Keratinocyte (primary cell): ENCODE data around the gene CAPN7. TPM values are rescaled to one million over a fixed set of nuclear protein-coding genes. Genes with fewer than 3 reads are reported as not detected.

Source experiments
- DNase-seq: peaks from one replicate; pipeline ENCODE4 v3.0.0-alpha.2; 2011; ENCODE audit warnings: low read depth, missing footprints, low spot score
- FAIRE-seq: peaks from 2 replicates; lab custom pipeline; 2011; peaks lifted over from hg19 to GRCh38; lab: Jason Lieb, UNC
- H2AFZ ChIP-seq: 2 replicates; pipeline ENCODE4 v1.6.0; 2012; ENCODE audit warnings: low read length, control low read depth, inconsistent platforms; ENCODE audit not compliant: control insufficient read depth
- H3K27ac ChIP-seq: 2 replicates; pipeline ENCODE4 v1.5.1; 2011; ENCODE audit warnings: low read length; ENCODE audit not compliant: control insufficient read depth, insufficient read depth
- H3K27me3 ChIP-seq: 3 replicates; pipeline ENCODE4 v1.6.0; 2011; ENCODE audit warnings: low read length; ENCODE audit not compliant: control insufficient read depth, insufficient read depth; ENCODE audit errors: extremely low read depth
- H3K36me3 ChIP-seq, 2 experiments: 2 replicates in 1 of 2; 3 replicates in 1 of 2; pipeline ENCODE4 v1.5.1; 2011; ENCODE audit warnings: low read length in 2 of 2, mild to moderate bottlenecking in 1 of 2; ENCODE audit not compliant: control insufficient read depth in 2 of 2, insufficient read depth in 2 of 2; ENCODE audit errors: extremely low read depth in 1 of 2
- H3K4me1 ChIP-seq: 3 replicates; pipeline ENCODE4 v1.5.1; 2011; ENCODE audit warnings: low read length; ENCODE audit not compliant: control insufficient read depth, insufficient read depth; ENCODE audit errors: extremely low read depth
- H3K4me2 ChIP-seq: 3 replicates; pipeline ENCODE4 v1.6.0; 2011; ENCODE audit warnings: low read depth, low read length; ENCODE audit not compliant: control insufficient read depth, insufficient read depth; ENCODE audit errors: extremely low read depth
- H3K4me3 ChIP-seq, 3 experiments: fragments of 200-600 bp in 1 of 3; sonication (generic) in 1 of 3; 2 replicates in 2 of 3; 3 replicates in 1 of 3; pipeline ENCODE4 v1.5.1; 2011 to 2016; ENCODE audit warnings: low read length in 3 of 3, mild to moderate bottlenecking in 3 of 3, control low read depth in 2 of 3, inconsistent platforms in 1 of 3, low read depth in 1 of 3, mixed read lengths in 1 of 3, mixed run types in 1 of 3, moderate library complexity in 1 of 3; ENCODE audit not compliant: control insufficient read depth in 2 of 3, insufficient read depth in 2 of 3; ENCODE audit errors: extremely low read depth in 1 of 3
- H3K79me2 ChIP-seq: 2 replicates; pipeline ENCODE4 v1.6.0; 2012; ENCODE audit warnings: low read length; ENCODE audit not compliant: control insufficient read depth, insufficient read depth
- H3K9ac ChIP-seq: 3 replicates; pipeline ENCODE4 v1.6.0; 2011; ENCODE audit warnings: low read length; ENCODE audit not compliant: control insufficient read depth, insufficient read depth; ENCODE audit errors: extremely low read depth
- H3K9me1 ChIP-seq: 3 replicates; pipeline ENCODE4 v1.6.0; 2011; ENCODE audit warnings: low read length; ENCODE audit not compliant: control insufficient read depth, insufficient read depth; ENCODE audit errors: extremely low read depth
- H3K9me3 ChIP-seq: 2 replicates; pipeline ENCODE4 v1.5.1; 2012; ENCODE audit warnings: low read depth, low read length; ENCODE audit not compliant: control insufficient read depth
- H4K20me1 ChIP-seq: 3 replicates; pipeline ENCODE4 v1.6.0; 2011; ENCODE audit warnings: low read length; ENCODE audit not compliant: control insufficient read depth, insufficient read depth; ENCODE audit errors: extremely low read depth
- EZH2 ChIP-seq: IDR thresholded peaks from one replicate; pipeline ENCODE4 v1.6.1; 2012; ENCODE audit warnings: inconsistent platforms, mild to moderate bottlenecking, low read length, moderate library complexity
- dilution Hi-C: fragments of 300-500 bp; cut with MboI; formaldehyde crosslinking; loops from one replicate; pipeline ENCODE4 v1.7.0; 2020; ENCODE audit warnings: low sequenced_read_pairs; ENCODE audit not compliant: extremely low pct_ligation_motif_present
- polyA plus RNA-seq, 5 experiments: library from polyadenylated mRNA; depleted of rRNA in 3 of 5; stranded (reverse) in 3 of 5; stranded (forward) in 1 of 5; unstranded in 1 of 5; fragments of >200 nt; gene quantifications; 1 replicate in 1 of 5; 2 replicates in 3 of 5; 3 replicates in 1 of 5; pipeline versions ENCODE4 v1.2.1 to v1.2.3, GENCODE V29; 2011 to 2012; ENCODE audit warnings: missing spikeins in 2 of 5, low read depth in 1 of 5, low replicate concordance in 1 of 5
- TF ChIP-seq, protein P1 (sequence below), 3 experiments: IDR thresholded peaks in 1 of 3; conservative IDR thresholded peaks in 1 of 3; optimal IDR thresholded peaks in 1 of 3; 2 replicates in 2 of 3; 3 replicates in 1 of 3; pipeline versions ENCODE3 to v1.5.1; 2011; ENCODE audit warnings: low read length in 3 of 3, mild to moderate bottlenecking in 3 of 3, moderate library complexity in 2 of 3, control low read depth in 1 of 3, inconsistent platforms in 1 of 3; ENCODE audit not compliant: insufficient read depth in 2 of 3; ENCODE audit errors: extremely low read depth in 1 of 3

Gene CAPN7
- polyA plus RNA-seq, 1 donor (not counting 4 experiments of a cell fraction or from before 2014, with no cell fraction given): 29.3 TPM

DNA sequence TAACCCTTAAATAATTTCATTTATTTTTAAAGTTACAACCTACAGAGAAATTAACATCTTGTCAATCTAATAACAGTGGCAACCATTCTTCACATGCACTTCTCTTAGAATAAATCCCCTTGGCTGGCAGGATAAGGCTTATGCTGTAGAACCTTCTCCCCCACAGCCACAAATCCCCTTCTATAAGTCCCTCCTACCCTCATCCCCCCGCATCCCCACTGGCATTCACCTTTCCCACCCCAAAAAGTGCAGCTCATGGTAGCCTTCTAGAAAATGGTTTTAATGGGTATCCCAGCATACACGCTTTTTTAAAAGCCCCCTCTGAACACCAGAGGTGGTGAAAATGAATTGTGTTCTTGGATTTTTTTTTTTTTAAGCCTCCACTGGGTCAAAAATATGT lies 49.2 kb downstream of the CAPN7 start:
- Histone ChIP-seq H3K27me3 (no peaks in the 10 kb centered on the region), H3K79me2 (no peaks in the 10 kb centered on the region), H3K27ac (no peak overlapping the region), H4K20me1 (no peaks in the 10 kb centered on the region), H3K4me3 (no peak overlapping the region), H3K4me2 (no peak overlapping the region), H2AFZ (no peak overlapping the region), H3K9ac (no peak overlapping the region), H3K36me3 (peaks cover 17 to 21% of the 10 kb centered on the region in 2 experiments), H3K9me3 (no peaks in the 10 kb centered on the region), H3K4me1 (no peaks in the 10 kb centered on the region), H3K9me1 (no peaks in the 10 kb centered on the region)
- FAIRE-seq (no peak), DNase-seq (no peak)
- dilution Hi-C loops: no loop called here
- TF ChIP-seq, protein P1, sequence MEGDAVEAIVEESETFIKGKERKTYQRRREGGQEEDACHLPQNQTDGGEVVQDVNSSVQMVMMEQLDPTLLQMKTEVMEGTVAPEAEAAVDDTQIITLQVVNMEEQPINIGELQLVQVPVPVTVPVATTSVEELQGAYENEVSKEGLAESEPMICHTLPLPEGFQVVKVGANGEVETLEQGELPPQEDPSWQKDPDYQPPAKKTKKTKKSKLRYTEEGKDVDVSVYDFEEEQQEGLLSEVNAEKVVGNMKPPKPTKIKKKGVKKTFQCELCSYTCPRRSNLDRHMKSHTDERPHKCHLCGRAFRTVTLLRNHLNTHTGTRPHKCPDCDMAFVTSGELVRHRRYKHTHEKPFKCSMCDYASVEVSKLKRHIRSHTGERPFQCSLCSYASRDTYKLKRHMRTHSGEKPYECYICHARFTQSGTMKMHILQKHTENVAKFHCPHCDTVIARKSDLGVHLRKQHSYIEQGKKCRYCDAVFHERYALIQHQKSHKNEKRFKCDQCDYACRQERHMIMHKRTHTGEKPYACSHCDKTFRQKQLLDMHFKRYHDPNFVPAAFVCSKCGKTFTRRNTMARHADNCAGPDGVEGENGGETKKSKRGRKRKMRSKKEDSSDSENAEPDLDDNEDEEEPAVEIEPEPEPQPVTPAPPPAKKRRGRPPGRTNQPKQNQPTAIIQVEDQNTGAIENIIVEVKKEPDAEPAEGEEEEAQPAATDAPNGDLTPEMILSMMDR (optimal IDR thresholded peaks at IDR 0.05 in 1 of 3, IDR thresholded peaks at IDR 0.05 in 1 of 3, conservative IDR thresholded peaks at IDR 0.05 in 1 of 3; ENCODE audit: extremely low read depth in 1 of 3, insufficient read depth in 2 of 3, low read length in 3 of 3): no peak
- no peak for TF ChIP-seq EZH2

DNA sequence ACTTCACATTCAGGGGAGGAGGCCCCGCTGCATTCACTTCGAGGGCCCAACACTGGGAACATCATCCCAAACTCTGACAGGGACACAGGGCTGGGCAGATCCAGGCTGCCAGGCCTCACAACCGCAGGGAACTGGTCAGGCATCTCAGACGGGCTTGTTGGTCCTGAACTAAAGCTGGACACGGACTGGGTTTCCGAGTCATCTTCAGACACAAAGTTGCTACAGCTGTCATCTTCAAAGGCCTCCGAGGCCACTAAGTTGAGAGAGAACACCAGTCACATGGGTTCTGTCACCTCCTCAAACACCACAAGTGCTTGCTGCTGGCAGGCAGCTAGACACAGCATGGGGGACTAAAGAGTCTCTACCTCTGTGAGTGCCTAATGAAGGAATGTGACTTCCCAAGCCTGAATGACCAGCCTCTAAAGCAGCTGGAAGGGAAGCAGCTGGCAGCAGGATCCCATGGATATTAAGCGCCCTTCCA lies 50.9 kb downstream of the CAPN7 start:
- FAIRE-seq: no peak

More for the DNA sequence above, 50.9 kb downstream of the CAPN7 start:
- H3K9me3 ChIP-seq: no peaks in the 10 kb centered on the region
- H3K4me3 ChIP-seq: no peak overlapping the region
- dilution Hi-C loops: no loop called here
- H3K9me1 ChIP-seq: no peaks in the 10 kb centered on the region
- no peak overlapping the region for H2AFZ ChIP-seq
- no peaks in the 10 kb centered on the region for H3K27me3 ChIP-seq
- DNase-seq: no peak
- H4K20me1 ChIP-seq: no peaks in the 10 kb centered on the region
- H3K27ac ChIP-seq: no peak overlapping the region
- no peak overlapping the region for H3K4me2 ChIP-seq
- H3K79me2 ChIP-seq: no peaks in the 10 kb centered on the region
- H3K36me3 ChIP-seq: peaks cover 18 to 27% of the 10 kb centered on the region in 2 experiments
- no peak overlapping the region for H3K9ac ChIP-seq
- TF ChIP-seq, protein P1 (optimal IDR thresholded peaks at IDR 0.05 in 1 of 3, IDR thresholded peaks at IDR 0.05 in 1 of 3, conservative IDR thresholded peaks at IDR 0.05 in 1 of 3; ENCODE audit: extremely low read depth in 1 of 3, insufficient read depth in 2 of 3, low read length in 3 of 3): no peak
- TF ChIP-seq EZH2: no peak
- peaks cover 12% of the 10 kb centered on the region for H3K4me1 ChIP-seq
